Stimulated activated CD8-positive, alpha-beta memory T cell treated with anti-CD3 and anti-CD28 coated beads, Interleukin-2, amount 100 ng/mL, for 48 hours (primary cell): Measurements from ENCODE around the gene GXYLT1.
"Not testable (repeated sequence)": the region's sequence is repeated elsewhere in the genome, so short reads cannot be mapped to it uniquely, and the experiment has no call there.

ENCODE experiments used
- DNase-seq, 2 donors: peaks; one replicate each; pipeline ENCODE4 v3.0.0-alpha.2; 2020; ENCODE audit warnings: low read depth in 2 of 2

Gene GXYLT1, protein sequence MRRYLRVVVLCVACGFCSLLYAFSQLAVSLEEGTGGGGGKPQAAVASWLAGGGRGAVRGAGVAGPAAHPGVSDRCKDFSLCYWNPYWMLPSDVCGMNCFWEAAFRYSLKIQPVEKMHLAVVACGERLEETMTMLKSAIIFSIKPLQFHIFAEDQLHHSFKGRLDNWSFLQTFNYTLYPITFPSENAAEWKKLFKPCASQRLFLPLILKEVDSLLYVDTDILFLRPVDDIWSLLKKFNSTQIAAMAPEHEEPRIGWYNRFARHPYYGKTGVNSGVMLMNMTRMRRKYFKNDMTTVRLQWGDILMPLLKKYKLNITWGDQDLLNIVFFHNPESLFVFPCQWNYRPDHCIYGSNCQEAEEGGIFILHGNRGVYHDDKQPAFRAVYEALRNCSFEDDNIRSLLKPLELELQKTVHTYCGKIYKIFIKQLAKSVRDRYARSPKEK

DNA sequence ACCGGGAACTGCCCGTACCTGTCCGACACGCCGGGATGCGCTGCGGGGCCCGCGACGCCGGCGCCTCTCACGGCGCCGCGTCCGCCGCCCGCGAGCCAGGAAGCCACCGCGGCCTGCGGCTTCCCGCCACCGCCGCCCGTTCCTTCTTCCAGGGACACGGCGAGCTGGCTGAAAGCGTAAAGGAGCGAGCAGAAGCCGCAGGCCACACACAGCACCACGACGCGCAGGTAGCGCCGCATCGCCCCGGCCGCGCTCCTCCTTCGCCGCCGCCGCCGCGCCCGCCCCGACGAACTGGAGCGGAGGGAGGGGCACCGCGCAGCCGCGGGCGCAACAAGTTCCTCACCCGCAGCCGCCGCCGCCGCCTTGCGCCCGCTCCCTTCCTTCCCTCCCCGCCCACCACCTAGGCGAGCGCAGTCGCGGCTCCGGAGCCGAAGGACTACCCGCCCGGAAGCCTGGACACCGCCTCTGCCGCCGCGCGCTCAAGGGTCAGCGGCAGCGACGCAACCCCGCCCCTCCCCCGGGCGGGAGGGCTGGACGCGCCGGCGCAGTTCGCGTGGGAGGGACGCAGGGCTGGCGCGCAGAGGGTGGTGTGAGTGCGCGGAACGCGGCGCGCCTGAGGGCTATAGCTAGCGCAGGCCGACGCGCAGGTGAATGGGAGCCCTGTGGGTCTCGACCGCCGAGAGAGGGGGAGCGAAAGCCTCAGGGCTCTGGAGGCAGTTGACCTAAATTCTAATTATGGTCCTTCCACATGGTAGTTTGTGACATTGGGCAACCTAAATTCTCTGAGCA, at the start of gene GXYLT1:
Gene GXYLT1 (minus strand): TSS at position 467 of the 789 bp plus-strand sequence. CDS start 228 bp downstream, at position 239.
- peak; percentile 76 to 89 for DNase-seq

DNA sequence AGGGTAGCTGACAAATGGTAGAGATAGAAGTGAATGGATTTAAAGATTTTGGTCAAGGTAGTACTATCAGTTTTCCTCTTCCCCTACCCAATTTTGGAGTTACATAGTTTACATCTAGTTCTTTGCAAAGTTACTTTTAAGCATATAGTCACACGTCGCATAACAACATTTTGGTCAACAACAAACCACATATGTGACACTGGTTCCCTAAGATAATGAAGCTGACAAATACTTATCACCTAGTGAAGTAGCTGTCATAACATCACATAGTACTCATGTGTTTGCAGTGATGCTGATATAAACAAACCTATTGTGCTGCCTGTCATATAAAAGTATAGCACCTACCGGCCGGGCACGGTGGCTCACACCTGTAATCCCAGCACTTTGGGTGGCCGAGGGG, 48.0 kb upstream of the GXYLT1 start:
- no peak for DNase-seq

DNA sequence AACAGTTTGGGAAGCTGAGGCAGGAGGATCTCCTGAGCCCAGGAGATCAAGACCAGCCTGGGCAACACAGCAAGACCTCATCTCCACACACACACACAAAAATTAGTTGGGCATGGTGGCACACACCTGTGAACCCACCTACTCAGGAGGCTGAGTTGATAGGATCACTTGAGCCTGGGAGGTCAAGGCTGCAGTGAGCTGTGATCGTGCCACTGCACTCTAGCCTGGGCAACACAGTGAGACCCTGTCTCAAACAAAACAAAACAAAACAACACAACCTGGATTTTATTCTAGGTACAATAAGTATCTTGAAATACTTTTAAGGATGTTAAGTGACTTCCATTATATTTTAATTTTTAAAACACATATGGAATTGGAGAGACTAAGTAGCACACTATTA, 47.6 kb upstream of the GXYLT1 start:
- DNase-seq: no peak

DNA sequence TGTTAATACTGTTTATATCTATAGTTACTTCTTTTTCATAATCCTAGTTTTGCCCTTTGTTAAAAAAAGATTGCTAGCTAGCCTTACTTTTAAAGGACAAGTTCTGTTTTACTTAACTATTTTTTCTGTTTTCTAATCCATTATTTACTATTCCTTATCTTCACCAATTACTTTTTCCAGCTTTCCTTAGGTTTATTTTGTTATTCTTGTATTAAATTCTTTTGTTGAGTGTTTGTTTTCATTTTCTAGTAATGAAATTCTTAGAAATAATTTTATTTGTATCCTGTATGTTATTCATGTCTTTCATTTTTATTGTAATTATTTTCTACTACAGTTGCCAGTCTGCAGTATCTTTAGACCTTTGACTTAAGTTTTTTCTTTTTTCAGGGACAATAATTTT, 45.7 kb upstream of the GXYLT1 start:
- DNase-seq: no peak

DNA sequence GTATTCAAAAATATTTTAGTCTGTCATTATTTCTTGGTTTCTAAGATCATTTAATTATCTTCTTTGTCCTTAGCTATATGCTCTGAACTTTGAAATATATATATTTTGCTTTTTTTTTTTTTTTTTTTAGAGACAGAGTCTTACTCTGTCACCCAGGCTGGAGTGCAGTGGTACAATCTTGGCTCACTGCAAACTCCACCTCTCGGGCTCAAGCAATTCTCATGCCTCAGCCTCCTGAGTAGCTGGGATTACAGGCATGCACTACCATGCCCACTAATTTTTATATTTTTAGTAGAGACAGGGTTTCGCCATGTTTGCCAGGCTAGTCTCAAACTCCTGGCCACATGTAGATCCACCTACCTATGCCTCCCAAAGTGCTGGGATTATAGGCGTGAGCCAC, 43.6 kb upstream of the GXYLT1 start:
- DNase-seq: not testable (repeated sequence)

DNA sequence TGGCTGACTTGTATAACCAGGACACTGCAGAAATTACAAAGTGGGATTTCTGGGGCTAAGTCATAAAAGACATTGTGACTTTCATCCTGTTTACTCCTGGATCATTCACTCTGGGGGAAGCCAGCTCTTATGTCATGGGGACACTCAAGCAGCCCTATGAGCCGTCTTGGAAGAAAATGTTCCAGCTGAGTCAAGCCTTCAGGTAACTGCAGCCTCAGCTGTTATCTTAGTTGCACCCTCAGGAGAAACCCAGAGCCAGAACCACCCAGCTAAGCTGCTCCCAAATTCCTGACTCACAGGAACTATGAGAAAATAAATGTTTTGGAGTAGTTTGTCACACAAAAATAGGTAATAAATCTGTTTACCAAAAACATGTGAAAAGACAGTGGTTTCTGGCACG, 43.1 kb upstream of the GXYLT1 start:
- no peak for DNase-seq

DNA sequence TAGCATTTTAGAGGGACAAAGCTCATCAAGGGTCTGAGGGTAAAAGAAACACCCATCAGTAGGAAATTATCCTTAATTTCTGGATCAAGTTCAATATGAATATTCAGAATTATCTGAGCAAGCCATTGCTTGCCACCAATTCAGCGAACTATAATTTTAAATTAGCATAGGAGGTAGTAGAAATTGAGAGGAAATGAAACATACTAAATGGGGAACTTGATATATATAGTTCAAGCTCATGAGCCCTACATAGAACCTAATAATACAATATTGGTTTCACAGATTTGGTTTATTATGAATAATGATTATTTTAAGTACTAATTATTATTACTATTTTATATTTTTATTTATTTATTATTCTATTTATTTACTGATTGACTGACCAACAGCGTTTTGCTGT, 42.1 kb upstream of the GXYLT1 start:
- no peak for DNase-seq

DNA sequence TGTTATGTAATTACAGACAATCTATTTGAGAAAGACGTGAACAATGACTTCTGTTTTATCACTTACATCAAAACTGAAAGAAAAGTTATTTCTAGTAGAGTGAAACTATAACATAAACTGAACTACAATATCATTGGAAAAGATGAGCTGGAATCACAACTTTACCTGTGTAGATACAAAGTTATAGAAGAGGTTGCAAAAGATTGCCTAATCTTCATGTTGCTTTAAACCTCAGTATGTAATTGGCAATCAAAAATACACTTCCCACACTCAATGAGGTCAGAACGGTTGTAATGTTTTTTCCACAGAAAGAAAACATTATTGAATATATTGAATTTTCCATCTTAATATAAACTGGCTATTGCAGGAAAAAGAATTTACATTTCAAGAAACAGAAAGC, 37.7 kb upstream of the GXYLT1 start:
- DNase-seq: no peak

DNA sequence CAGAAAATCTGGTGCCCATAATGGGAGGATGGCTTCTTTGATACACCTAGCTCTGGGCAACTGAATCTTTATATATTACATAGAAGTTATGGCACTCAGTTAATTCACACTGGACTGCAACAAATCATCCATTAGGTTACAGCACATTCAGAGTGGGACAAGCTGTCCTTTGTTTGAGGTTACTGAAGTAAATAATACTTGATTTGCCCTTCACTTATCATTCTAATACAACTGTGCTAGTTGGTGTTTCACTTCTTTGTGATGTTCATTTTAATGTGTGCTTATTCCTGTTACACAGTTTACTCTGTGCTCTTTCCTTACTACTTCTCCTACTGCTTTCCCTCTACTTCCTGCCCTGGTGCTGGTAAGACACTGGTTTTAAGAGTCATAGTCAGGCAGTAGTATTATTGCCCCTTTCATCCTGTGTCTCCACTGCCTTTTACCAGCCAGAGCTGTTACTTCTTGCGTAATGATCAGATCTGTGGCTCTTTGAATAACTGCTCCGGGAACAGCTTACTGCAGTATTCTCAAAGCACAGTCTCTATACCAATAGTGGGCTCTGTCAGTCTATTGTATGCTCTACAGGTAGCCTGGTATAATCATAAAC, 36.4 kb upstream of the GXYLT1 start:
- no peak for DNase-seq

DNA sequence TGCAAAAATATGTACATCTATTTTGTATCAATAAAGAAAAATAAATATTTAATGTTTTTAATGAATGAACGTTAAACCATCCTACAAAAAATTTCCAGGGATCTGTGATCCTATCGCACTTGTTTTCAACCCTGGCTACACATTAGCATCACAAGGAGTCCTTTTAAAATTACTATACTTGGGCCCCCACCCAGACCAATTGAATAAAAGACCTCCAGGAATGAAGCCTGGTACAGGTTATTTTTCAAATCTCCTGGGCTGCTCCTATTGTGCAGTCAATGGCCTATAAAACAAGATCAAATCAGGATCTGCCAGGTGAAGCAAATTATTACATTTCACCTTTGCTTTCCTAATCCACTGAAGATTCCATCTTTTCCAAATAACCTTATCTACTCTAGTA, 33.4 kb upstream of the GXYLT1 start:
- no peak for DNase-seq

DNA sequence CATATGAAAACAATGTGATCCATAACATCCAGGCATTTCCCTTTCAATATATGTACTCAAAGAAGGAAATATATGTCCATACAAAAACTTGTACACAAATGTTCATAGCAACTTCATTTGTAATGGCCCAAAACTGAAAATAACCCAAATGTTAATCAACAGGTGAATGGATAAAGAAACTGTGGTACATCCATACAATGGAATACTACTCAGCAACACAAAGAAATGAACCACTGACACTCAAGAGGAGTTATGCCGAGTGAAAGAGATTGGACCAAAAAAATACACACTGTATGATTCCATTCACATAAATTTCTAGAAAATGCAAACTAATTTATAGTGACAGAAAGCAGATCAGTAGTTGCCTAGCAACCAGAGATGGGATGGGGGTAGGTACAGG, 30.3 kb upstream of the GXYLT1 start:
- no peak for DNase-seq

DNA sequence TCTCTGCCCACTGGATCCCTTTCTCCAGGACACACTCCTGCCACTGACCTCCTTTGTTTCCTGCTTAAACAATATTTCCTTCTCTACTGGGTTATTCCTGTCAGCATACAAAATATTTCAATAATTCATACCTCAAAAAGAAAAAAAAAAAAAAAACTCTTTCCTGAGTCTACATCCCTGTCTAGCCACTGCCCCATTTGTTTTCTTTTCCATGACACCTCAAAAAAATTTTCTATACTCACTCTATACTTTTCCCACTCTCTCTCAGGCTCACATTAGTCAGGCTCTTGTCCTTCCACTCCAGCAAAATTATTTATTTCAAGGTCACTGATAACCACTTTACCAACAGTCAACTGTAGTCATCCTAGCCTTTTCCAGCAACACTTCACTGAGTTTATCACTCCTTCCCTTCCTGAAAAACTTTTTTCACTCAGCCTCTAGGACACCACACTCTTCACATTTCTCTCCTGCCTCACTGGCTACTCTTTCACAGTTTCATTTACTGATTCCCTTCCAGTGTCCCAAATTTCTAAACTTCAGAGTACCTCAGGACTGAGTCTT, 29.4 kb upstream of the GXYLT1 start:
- no peak for DNase-seq

DNA sequence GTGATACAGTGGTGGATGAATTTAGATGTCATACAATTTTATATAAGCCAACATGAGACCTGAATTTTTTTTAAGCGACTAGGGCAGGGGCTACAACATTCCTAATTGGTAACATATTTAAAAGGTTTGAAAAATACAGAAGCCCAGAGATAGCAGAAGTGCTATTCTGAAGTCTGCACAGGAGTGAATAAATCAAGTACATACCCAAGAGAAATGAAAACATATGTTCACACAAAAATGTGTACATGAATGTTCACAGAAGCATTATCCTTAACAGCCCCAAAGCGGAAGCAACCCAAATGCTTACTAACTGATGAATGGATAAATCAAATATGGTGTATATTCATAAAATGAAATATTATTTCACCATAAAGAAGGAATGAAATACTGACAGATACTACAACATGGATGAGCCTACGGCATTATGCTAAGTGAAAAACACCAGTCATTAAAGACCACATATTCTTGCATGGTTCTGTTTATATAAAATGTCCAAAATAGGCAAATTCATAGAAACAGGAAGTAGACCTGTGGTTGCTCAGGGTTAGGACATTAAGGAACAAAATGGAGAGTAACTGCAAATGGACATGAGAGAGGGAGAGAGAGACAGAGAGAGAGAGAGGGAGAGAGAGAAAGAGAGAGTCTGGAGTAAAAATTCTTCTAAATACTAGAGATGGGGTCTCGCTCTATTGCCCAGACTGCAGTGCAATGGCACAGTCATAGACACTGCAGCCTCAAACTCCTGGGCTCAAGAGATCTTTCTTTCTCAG, 28.0 kb upstream of the GXYLT1 start:
- DNase-seq: no peak

DNA sequence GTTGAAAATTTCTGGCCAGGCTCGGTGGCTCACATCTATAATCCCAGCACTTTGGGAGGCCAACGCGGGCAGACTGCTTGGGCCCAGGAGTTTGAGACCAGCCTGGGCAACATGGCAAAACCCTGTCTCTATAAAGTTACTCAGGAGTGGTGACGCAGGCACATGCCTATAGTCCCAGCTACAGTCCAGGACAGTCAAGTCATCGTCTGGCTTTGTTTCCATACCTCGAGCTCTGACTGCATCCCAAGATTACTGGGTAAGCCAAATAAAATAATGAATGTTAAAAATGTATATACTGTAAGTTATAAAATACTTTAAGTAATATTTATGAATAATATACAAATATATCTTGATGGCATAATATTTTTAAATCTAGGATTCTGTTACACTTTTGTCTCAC, 23.0 kb upstream of the GXYLT1 start:
- DNase-seq: no peak

DNA sequence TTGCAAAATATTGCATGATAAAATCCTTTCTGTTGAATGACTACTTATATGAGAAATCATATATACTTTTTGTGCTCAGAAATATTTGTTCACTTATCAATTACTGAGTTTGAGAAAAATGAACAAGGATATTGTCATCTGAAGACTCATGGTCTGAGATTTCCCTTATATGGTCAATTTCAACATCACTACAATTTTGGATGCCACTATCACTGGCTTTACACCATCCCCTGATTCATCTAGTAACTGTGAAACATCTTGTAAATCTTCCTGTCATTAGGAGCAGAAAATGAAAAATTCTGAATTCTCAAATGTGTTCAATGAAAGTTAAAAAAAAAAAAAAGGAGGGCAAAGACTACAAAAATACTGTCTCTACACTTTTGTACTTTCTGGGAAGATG, 21.8 kb upstream of the GXYLT1 start:
- DNase-seq: no peak

DNA sequence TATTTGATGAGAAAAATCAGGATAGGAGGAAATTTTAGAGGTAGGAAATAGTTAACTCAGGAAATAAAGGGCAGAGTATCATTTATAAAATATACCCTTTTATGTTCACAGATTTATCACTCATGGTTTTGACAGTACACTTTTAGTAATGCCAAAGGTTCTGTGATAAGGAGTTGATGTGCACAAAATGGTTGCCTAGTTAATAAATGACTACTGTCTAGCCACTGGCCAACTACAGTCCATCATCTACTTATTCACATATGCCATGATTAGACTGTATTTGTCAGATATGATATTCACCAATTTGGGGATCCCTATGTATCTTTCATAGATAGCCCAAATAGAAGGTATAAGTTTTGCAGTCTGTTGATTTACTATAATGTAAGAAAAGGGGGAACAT, 19.2 kb upstream of the GXYLT1 start:
- no peak for DNase-seq

DNA sequence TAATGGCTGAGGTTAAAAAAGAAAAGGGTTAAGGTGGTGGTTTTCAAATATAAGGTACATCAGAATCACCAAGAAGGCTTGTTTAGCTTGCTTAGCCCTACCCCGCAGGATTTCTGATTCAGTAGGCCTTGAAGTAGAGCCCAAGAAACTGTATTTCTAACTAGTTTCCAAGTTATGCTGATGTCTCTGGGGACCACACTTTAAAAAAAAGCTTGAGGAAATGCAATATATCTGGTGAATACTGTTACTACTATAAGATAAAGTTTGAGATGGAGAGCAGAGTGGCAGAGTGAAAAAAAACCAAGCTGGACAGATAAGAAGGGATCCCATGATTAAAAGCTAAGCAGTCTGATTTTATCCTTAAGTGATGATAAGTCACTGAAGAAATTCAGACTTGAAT, 18.3 kb upstream of the GXYLT1 start:
- no peak for DNase-seq

DNA sequence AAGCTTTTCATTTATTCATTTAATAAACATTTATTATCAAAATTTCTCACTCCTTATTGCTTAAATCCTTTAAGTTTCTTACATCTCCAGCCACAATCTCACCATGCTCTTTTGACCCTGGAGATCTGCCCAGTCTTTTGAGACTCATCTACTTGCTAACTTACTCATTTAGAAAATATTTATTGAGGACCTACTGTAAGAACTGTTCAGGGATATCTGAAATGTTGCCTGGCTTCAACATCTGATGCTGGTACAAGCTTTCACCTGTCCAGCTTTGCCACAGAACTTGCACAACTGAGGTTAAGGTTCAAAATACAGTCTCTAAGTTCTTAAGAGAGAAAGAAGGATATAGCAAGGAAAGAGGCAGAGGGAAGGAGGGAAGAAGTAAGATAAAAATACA, 17.5 kb upstream of the GXYLT1 start:
- no peak for DNase-seq

DNA sequence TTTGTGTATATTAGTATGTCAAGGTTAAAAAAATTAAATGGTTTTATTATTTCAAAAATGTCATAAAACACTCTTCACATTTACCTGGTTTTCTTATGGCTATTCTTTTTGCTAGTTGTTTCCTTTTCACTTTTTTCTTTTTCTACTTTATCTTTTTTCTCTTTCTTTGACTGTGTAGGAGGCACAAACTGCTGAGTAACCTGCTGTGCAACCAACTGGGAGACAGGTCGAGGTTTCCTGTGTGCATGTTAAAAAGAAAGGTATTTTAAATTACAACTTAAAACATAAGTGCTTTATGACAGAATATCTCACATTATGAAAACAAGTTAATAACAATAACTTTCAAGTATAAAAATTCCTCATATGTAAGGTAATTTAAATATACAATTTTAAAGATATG, 16.9 kb upstream of the GXYLT1 start:
- DNase-seq: no peak

DNA sequence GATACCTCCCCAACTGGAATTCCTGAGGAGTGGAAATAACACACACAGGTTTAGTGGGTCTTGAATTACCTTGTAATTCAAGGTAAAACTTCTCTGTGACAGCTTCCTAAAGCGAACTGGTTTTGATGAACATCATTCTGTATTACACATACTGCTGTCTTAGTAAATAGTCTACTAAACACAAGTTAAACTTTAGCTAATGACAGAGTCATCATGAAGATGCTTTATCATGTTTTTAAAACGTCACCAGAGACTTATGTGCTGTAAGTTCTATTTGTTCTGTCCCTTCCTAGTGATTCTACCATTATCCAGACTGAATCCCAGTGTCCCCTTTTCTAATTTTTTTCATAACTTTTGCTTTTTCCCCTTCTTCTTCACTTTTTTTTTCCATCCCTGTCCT, 11.6 kb upstream of the GXYLT1 start:
- DNase-seq: no peak

DNA sequence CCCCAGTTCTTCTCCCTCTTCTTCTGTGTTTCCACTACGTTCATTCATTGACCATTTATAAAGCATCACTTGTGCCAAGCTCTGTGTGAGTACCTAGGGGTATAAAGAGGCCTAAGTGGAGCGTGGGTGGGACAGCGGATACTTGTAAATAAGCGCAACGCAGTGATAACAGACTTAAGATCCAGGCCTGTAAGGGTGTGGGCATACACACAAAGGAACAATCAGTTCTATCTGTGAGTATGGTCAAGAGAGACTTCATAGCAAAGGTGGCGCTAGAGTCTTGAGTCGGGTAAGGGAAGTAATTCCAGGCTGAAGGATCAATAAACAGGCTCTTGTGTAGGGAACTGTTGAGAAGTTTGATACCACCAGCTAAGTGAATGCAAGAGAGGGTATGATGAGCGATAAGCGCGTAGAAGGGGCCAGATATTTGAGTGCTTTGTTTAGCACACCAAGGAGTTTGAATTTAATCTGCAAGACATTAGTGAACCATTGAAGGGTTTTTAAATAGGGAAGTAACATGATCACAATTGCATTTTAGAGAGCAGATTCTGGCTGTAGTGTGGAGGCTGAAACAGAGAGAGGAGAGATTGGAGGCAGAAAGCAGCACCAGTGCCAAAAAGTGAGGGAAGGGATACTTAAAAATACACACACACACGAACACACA, 1.0 kb upstream of the GXYLT1 start:
- no peak for DNase-seq
